ENCODE measurements around the gene HOXD9.

GRCh38 chr2:176146645-176147044, 24.1 kb downstream of the HOXD9 start:
- TF ChIP-seq CTCF (IDR thresholded peaks at IDR 0.05) (no peak), POLR2A (IDR thresholded peaks at IDR 0.05) (no peak)

Measured in body of pancreas (tissue), 4 donors.